Measurements from ENCODE around the gene BRSK2. TPM values are rescaled to one million over a fixed set of nuclear protein-coding genes. Genes with fewer than 3 reads are reported as not detected.

The BRSK2 gene
- total RNA-seq, 1 experiment from 2014 or later = 1.2 TPM

GRCh38 chr11:1469911-1470680 is 80.4 kb downstream of the BRSK2 start:
- no peak overlapping the region for H3K4me3 ChIP-seq (ENCODE audit: low read length)
- H3K9ac ChIP-seq (ENCODE audit: low read length) = no peak overlapping the region
- H3F3A ChIP-seq (ENCODE audit: low read length, unreplicated experiment) = no peaks in the 10 kb centered on the region
- DNase-seq (no peak), ATAC-seq (no peak)
- no peaks in the 10 kb centered on the region for H4K20me1 ChIP-seq (ENCODE audit: low read length)
- TF ChIP-seq, protein P1, sequence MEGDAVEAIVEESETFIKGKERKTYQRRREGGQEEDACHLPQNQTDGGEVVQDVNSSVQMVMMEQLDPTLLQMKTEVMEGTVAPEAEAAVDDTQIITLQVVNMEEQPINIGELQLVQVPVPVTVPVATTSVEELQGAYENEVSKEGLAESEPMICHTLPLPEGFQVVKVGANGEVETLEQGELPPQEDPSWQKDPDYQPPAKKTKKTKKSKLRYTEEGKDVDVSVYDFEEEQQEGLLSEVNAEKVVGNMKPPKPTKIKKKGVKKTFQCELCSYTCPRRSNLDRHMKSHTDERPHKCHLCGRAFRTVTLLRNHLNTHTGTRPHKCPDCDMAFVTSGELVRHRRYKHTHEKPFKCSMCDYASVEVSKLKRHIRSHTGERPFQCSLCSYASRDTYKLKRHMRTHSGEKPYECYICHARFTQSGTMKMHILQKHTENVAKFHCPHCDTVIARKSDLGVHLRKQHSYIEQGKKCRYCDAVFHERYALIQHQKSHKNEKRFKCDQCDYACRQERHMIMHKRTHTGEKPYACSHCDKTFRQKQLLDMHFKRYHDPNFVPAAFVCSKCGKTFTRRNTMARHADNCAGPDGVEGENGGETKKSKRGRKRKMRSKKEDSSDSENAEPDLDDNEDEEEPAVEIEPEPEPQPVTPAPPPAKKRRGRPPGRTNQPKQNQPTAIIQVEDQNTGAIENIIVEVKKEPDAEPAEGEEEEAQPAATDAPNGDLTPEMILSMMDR (conservative IDR thresholded peaks at IDR 0.05; ENCODE audit: low read depth, low read length) = no peak
- TF ChIP-seq EZH2phosphoT487 (IDR thresholded peaks at IDR 0.05; ENCODE audit: borderline replicate concordance, low read length) = no peak
- no peak for TF ChIP-seq EZH2 (IDR thresholded peaks at IDR 0.05; ENCODE audit: low read length, unreplicated experiment)
- H3K4me2 ChIP-seq (ENCODE audit: low read length) = no peak overlapping the region
- ChIA-PET POLR2A (ENCODE audit: unreplicated experiment) (no interaction called here), CTCF (no interaction called here)
- H2AFZ ChIP-seq (ENCODE audit: low read length) = no peak overlapping the region
- no peaks in the 10 kb centered on the region for H3K27me3 ChIP-seq (ENCODE audit: low read length)
- intact Hi-C loops (cut with micrococcal nuclease) = no loop called here
- H3K27ac ChIP-seq (ENCODE audit: low read length) = no peak overlapping the region
- H3K4me1 ChIP-seq (ENCODE audit: insufficient read depth, low read length) = no peaks in the 10 kb centered on the region
- H3K9me2 ChIP-seq (replicated peaks; ENCODE audit: low read length) = no peaks in the 10 kb centered on the region
- no peaks in the 10 kb centered on the region for H3K9me3 ChIP-seq (ENCODE audit: low read length)
- no peaks in the 10 kb centered on the region for H3K79me2 ChIP-seq (ENCODE audit: low read length)
- BruUV-seq (replicated peaks) = no TSS peak
- H3K36me3 ChIP-seq (ENCODE audit: low read depth, low read length) = no peaks in the 10 kb centered on the region

DNA sequence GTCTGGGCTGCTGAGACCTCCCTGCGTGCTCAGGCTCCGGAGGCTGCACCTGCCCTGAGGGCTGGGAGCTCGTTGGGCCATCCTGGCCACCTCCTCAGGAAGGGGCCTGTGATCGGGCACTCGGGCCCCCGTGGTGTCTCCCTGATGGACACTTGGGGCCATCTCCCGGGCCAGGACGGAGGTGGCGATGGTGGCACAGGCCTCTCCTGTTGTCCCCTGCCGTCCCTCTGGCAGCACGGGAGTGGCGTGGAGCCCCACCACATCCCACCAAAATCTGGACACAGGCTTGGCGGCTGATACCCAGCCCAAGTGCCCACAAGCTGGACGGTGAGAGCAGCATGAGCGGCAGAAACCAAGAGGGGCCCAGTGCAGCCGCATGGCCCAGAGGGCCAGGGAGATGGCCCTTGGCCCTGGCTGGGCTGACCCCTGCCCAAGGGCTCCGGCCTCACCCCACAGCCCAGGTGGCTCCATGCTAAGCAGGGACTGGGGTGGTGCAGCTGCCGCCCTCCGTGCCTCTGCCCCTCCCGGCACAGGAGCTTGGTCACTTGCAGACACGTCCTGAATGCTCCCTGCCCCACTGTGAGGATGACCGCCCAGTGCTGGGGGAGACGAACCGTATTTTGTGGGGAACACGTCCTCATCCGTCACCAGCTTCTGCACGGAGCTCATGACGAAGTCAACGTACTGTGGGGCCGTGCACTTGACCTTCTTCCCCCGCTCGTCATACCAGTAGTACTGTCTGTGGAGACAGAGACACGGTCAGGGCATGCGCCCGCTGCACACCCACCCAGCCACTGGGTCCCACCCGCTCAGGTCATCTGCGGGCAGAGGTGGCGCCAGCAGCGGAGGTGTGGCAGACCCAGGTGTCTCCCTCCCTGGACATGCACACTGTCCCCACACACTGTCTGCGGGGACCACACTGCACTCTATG is 81.2 kb downstream of the BRSK2 start:
- Histone ChIP-seq H3K4me1 (ENCODE audit: insufficient read depth, low read length) (no peaks in the 10 kb centered on the region), H3K9me2 (replicated peaks; ENCODE audit: low read length) (no peaks in the 10 kb centered on the region), H3F3A (ENCODE audit: low read length, unreplicated experiment) (no peaks in the 10 kb centered on the region), H3K27me3 (ENCODE audit: low read length) (no peaks in the 10 kb centered on the region), H3K27ac (ENCODE audit: low read length) (no peak overlapping the region), H4K20me1 (ENCODE audit: low read length) (no peaks in the 10 kb centered on the region), H3K4me2 (ENCODE audit: low read length) (no peak overlapping the region), H3K79me2 (ENCODE audit: low read length) (no peaks in the 10 kb centered on the region), H3K9me3 (ENCODE audit: low read length) (no peaks in the 10 kb centered on the region), H3K36me3 (ENCODE audit: low read depth, low read length) (0 out of 2 replicates have a peak, but pooled peaks cover 4% of the 10 kb centered on the region), H3K9ac (ENCODE audit: low read length) (no peak overlapping the region), H3K4me3 (ENCODE audit: low read length) (no peak overlapping the region), H2AFZ (ENCODE audit: low read length) (no peak overlapping the region)
- TF ChIP-seq, protein P1 (conservative IDR thresholded peaks at IDR 0.05; ENCODE audit: low read depth, low read length) = no peak
- TF ChIP-seq EZH2 (IDR thresholded peaks at IDR 0.05; ENCODE audit: low read length, unreplicated experiment) (no peak), EZH2phosphoT487 (IDR thresholded peaks at IDR 0.05; ENCODE audit: borderline replicate concordance, low read length) (no peak)
- intact Hi-C loops (cut with micrococcal nuclease) = no loop called here
- no peak for DNase-seq
- ATAC-seq = no peak
- CTCF ChIA-PET = no interaction called here
- POLR2A ChIA-PET (ENCODE audit: unreplicated experiment) = no interaction called here
- no TSS peak for BruUV-seq (replicated peaks)
